Hematopoietic multipotent progenitor cell treated with erythropoietin and hydrocortisone succinate and interleukin-3 and kit ligand, for 4 days (in vitro differentiated cells): ENCODE measurements around the gene OVOL3.
A peak's percentile ranks its signal among the peaks of the same experiment; 100 is the strongest.

Experiments used
- DNase-seq: peaks from one replicate; pipeline ENCODE4 v3.0.0-alpha.2; 2015

Gene OVOL3

DNA sequence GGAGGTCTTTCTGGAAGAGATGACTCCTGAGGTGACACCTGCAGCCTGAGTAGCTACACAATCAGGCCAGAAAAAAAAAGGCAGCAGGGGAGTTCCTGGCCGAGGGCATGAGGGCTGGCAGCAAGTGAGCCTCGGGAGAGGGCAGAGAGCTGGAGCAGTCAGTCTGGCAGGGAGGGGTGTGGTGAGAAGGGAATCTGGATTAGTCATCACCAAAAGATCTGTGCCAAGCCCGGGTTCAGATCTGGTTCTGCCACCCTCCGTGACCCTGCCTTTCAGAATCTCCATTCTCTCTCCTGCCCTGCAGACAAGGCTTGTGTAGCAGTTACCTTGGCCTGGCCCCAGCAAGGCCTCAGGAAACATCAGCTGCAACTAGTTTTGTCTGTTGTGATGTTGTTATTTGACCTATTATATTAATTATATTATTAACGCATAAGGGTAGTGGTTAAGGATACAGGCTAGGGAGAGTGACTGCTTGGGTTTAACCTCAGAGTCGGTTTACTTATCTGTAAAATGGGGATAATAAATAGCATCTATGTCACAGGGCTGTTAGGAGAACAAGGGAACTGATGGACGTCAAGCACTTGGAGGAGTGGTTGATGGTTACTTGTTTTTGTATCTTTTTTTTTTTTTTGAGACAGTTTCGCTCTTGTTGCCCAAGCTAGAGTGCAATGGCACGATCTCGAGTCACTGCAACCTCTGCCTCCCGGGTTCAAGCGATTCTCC is 26.2 kb downstream of the OVOL3 start:
- peak; percentile 53 for DNase-seq

DNA sequence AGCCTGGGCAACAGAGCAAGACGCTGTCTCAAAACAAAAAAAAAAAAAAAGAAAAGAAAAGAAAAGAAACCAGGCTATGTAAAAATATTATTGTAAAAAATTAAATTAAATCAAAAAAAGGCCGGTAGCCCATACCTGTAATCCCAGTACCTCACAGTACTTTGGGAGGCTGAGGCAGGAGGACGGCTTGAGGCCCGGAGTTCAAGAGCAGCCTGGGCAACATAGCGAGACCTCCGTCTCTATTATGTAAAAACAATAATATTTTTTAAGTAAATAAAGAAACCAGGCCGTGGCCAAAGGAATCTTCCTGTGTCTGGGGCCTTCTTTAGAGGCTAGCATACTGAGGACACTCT is 28.2 kb downstream of the OVOL3 start:
- DNase-seq: no peak

DNA sequence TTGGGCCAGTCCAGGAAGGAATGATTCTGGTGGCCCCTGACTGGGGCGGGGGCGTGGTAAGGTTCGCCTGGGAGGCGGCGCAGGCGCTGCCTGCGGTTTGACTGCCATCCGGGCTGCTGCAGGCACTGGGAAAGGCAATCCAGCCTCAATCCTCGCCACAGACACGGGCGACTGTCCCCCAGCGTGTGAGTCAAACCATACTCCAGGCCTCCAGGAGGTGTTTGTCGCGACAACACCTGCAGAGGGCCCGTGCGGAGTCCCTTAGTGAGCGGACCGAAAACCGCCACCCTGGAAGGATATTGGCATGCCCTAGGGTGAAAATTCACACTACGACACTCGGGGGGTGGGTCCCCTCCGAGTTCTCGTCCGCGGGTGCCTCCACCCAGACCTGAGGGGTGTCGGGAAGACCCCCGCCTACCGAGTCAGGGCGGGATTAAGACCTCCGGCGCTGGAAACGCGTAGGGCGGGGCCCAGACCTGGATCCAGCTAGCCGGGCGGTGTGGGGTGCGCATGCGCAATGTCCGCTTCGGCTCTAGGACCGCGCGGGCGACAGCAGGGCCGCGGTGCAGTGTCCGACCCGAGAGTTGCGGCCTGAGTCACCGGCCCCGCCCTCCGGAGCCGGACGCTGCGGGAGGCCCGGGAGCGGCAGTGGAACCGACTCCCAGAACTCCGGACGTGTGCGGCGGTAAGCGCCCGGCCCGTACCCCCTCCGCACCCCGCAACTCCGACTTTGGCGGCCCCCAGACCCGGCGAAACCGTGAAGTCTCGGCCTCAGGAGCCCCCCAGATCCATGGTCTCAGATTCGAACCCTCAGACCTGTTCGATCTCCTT is 28.7 kb downstream of the OVOL3 start, which contains the start of gene CAPNS1:
TSS of gene CAPNS1 (plus strand) at position 594 of the 831 bp plus-strand sequence. CDS start 946 bp downstream, outside the sequence.
- DNase-seq: peak; percentile 98

DNA sequence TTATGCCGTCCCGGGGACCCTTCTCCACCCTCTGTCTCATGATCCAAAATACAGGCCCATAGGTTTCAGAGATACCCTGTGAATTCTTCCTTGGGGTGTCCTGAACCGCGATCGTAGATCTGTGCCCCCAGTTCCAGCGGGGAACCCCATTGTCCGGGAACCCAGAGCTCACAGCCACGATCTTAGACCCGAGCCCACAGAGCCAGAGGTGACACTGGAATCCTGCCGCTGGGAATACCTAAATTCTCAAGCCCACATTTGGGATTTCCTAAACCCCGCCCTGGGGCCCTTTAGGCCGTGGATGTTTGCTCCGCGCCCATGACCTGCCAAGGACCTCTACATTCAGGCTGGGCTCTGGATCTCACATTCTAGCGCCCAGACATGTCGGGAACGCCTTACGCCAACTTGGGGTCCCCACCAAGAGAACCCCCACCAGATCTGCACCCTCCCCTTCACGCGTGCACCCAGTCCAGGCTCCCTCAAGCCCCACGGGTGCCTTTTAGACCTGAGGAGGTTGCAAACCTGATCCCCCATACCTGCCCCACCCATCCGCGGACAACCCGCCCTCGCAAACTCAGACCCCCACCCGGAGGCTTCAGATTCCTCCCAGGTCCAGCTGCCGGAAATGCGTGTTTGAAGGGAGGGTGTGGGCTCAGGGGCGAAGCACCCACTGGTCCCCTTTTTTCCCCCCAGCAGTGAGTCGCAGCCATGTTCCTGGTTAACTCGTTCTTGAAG is 29.5 kb downstream of the OVOL3 start:
- peak; percentile 85 for DNase-seq

DNA sequence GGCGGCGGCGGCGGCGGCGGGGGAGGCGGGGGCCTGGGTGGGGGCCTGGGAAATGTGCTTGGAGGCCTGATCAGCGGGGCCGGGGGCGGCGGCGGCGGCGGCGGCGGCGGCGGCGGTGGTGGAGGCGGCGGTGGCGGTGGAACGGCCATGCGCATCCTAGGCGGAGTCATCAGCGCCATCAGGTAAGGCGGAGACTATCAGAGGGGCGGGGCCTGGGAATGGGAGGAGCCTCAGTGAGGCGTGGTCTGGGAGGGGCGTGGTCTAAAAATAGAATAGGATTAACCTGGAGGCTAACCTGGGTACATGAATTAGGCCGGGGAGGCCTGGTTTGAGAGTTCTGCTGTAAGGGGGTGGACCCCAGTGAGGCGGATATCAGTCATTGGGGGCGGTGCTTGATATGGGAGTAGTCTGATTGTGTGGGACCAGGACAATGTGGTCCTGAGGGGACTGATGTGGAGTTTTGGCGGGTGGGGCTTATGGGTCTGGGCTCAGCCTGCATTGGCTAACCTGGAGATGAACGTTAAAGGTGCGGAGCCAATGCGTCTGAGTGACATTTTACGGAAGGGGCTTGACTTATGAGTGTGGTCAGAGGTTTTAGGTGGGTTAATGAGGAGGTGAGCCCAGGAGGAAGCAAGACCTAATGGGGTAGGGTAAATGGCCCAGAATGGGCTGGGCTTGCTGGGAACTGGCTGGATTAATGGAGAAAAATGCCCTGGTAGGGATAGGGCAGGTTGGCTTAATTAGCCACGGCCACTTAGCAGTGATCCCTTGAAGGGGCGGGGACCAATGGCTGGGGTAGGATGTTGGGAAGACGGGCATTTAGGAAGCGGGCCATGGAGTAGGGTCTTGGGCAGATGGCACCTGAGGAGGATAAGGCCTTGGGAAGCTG is 30.3 kb downstream of the OVOL3 start:
- DNase-seq: peak; percentile 94

DNA sequence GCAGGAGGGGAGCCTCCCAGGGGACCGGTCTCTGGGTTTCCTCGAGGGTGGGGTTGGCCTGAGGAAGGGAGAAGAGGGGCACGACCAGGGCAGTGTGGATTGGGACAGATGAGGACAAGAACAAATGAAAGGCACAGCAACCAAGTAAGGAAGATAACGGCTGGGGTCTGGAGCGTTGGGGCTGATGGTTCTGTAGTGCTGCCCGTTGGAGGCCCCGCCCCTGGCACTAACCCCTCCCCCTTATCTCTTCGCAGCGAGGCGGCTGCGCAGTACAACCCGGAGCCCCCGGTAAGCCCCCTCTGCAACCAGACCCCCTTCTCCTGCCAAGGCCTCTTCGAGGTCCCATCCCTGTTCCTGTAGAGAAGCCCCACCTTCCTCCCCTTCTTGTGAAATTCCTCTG is 31.1 kb downstream of the OVOL3 start:
- no peak for DNase-seq

DNA sequence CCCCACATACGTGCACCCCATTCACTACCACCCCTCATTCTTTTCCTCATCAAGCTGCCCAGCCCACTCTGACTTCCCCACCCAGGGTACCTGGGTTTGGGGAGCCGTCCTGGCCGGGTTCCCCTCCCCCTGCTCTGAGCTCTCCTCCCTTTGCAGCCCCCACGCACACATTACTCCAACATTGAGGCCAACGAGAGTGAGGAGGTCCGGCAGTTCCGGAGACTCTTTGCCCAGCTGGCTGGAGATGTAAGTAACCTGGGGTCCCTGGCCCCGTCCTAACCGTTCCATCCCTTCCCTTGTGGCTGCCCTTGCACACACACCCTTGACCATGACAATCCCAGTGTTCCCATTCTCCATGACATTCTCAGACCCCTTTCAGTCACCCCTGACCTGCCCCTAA is 31.6 kb downstream of the OVOL3 start:
- no peak for DNase-seq

DNA sequence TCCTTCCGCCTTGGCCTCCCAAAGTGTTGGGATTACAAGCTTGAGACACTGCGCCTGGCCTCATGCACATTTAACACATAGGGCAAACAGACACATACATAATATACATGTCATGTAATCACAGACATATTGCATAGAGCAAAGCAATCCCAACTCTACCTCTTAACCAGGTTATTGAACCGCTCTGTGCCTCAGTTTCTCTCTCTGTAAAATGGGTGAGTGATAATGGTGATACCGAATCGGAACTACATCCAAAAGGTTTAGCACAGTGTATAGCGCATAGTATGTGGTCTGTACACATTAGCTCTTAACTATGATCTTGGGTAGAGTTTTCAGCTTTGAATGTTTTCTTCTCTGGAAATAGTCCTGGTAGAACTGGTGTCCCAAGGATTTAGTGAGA is 33.7 kb downstream of the OVOL3 start:
- no peak for DNase-seq

DNA sequence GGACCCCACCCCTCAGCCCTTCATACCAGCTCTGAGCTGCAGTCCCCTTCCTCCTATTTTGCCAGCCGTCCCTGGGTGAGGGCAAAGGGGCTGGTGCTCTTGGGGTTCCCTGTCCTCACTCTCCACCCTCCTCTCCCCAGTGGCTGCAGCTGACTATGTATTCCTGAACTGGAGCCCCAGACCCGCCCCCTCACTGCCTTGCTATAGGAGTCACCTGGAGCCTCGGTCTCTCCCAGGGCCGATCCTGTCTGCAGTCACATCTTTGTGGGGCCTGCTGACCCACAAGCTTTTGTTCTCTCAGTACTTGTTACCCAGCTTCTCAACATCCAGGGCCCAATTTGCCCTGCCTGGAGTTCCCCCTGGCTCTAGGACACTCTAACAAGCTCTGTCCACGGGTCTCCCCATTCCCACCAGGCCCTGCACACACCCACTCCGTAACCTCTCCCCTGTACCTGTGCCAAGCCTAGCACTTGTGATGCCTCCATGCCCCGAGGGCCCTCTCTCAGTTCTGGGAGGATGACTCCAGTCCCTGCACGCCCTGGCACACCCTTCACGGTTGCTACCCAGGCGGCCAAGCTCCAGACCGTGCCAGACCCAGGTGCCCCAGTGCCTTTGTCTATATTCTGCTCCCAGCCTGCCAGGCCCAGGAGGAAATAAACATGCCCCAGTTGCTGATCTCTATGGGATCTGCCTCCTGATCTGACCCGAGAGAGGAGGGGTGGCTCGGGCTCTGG is 38.9 kb downstream of the OVOL3 start:
- no peak for DNase-seq

DNA sequence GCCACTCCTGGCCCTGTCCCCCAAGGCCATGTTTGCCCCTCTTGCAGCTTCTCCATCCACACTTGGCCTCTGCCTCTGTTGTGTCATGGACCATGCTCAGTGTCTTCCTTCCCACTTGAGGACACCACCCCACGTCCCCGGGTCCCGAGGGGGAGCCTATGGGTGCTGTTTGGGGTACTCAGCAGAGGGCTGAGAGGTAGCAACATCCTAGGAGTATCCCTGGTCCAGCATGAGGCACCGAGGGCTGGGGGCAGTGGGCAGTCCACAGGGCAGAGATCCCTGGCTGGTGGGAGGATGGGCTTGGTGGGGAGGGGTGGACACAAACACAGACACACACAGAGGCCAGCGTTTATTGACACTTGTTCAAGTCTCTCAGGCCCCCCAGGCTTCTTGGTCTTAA is 39.6 kb downstream of the OVOL3 start:
- DNase-seq: no peak

DNA sequence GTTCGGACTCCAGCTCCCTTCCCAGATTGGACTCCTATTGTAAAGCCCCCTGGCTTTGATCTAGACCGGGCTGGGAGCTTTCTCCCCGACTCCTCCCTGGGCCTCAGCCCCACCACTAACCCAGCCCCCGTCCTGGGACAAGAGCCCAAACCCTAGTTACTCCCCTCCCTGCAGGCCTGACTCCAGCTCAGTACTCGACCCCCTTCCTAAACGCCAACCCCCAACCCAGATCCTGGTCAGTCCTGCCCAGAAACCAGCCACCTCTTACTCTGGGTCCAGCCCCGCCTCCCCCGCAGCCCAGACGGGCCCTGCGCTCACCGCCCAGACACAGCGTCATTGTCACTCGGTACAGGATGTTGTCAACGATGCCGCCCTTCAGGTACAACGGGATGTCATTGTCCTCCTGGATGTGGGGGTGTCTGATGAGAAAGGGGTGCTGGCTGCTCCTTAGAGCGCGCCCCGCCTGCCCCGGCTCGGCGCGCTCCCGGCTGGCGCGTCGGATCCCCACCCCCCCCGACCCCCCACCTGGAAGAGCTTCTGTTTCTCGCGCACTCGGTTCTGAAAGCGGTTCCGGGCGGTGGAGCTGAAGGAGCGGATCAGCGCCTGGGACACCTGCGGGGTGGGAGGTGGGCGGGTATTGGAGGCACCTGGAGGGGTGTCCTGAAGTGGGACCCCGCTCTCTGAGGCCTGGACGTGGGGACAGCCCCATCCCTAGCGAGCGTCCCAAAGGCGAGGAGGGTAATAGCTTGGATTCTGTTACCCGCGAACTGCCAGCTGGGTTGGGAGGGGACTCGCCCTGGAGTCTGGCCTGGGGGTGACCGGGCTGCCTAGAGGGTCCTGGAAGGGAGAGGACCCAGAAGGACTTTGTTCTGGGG is 40.4 kb downstream of the OVOL3 start:
- DNase-seq: no peak

DNA sequence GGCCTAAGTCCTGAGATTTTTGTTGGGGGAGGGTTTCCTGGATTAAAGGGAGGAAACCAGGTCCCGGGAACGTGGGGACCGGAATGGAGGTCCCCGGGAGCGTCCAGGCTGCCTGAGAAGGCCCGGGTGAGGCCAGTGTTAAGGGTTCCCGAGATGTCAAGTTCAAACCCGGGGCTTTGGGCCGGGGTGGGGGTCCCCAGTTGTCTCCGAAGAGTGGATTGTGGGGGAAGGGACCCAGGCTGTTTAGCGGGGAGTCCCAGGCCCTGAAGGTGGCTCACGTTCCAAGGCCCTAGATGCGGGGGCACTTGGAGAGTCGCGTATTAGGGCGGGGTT is 41.0 kb downstream of the OVOL3 start:
- DNase-seq: no peak

DNA sequence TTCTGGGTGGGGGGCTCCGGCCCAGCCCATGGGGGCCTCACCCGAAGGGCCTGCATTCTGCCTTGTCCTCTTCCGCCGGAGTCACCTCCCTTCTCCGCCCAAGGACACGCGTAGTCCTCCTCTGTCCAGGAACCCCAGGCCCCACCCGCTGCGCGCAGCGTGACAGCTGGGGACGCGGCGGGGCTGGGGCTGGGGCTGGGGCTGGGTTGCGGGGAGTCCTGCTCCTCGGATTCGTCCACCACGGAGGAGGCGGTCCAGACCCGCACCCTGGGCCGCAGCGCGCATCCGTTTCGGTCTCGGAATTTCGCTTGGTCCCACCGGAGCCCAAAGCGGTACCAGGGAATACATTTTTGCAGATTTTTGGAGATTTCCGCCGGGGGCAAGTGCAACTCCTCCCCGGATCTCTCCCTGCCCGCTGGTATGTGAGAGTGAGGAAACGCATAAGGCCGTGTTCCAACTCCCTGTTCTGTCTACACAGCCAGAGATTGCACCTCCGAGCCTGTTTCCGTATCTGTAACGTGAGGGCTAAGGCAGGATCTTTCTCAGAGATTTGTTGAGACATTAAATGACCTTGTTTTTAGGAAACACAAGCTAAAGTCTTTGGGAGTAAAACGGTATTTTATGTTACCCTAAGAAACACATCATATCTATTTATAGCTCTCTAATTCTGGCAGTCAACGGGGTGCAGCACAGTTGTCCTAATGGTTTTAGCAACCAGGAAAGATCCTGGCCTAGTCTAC is 41.6 kb downstream of the OVOL3 start, which contains the start of gene COX7A1:
TSS of gene COX7A1 (minus strand) at position 96 of the 740 bp plus-strand sequence. CDS start at position 56, 40 bp downstream.
- peak; percentile 24 for DNase-seq

DNA sequence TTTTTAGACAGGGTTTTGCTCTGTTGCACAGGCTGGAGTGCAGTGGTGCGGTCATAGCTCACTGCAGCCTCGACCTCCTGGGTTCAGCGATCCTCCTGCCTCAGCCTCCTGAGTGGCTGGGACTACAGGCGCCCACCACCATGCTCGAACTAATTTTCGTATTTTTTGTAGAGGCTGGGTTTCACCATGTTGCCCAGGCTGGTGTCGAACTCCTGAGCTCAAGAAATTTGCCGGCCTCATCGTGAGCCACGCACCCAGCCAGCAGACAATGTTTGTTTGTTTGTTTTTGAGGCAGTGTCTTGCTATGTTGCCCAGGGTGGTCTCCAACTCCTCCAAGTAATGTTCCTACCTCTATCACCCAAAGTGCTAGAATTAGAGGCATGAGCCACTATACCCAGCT is 42.2 kb downstream of the OVOL3 start:
- DNase-seq: no peak

DNA sequence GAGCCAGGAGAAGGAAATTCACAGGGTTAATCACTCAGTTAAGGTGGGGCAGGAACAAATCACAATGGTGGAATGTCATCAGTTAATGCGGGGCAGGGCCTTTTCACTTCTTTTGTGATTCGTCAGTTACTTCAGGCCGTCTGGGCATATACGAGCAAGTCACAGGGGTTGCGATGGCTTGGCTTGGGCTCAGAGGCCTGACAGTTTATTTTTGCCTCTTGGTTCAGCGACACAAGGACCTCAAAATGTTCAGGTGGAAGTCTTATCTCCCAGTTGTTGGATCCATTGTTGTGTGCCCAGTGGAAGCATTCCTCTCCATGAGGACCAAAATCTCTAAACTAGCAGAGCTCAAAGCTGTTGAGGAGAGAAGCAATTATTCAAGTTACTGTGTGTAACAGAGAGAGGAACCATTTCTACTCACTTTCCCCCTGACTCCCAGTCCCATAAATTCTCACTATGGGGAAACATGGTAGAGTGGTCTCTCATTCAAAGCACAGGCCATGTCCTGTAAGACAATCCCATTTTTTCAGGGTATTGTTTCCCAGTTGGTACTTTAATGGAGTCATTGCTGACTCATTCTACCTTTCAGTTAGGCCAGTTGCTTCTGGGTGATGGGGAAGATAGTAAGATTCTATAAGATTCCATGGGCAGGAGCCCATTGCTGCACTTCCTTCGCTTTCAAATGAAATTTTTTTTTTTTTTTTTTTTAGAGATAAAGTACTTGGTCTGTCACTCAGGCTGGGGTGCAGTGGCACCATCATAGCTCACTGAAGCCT is 50.1 kb downstream of the OVOL3 start:
- DNase-seq: no peak
